GM12872 (cell line): Measurements from ENCODE around the gene FHOD3.

ENCODE experiments used
- CTCF ChIP-seq: IDR thresholded peaks from 3 replicates; pipeline ENCODE4 v1.5.1; 2011; ENCODE audit warnings: low read depth, mild to moderate bottlenecking, low read length, moderate library complexity; ENCODE audit not compliant: insufficient read depth

The FHOD3 gene

GRCh38 chr18:36728345-36728744, 430.8 kb downstream of the FHOD3 start:
- TF ChIP-seq CTCF, result no peak

GRCh38 chr18:36729197-36729596, 431.7 kb downstream of the FHOD3 start:
- TF ChIP-seq CTCF, result no peak

GRCh38 chr18:36732264-36732663, 434.8 kb downstream of the FHOD3 start:
- no peak for TF ChIP-seq CTCF

- no peak for TF ChIP-seq CTCF
These were observed 435.6 kb downstream of the FHOD3 start for GRCh38 chr18:36733150-36733549.

GRCh38 chr18:36734596-36734995, 437.1 kb downstream of the FHOD3 start:
- no peak for TF ChIP-seq CTCF

- TF ChIP-seq CTCF, result no peak
These were observed 437.6 kb downstream of the FHOD3 start for GRCh38 chr18:36735130-36735529.

- no peak for TF ChIP-seq CTCF
These were observed 438.6 kb downstream of the FHOD3 start for GRCh38 chr18:36736094-36736493.

GRCh38 chr18:36737316-36737715, 439.8 kb downstream of the FHOD3 start:
- no peak for TF ChIP-seq CTCF
